NT2/D1 (cell line): ENCODE results near the gene C2CD2L.

Source experiments
- SUZ12 ChIP-seq: IDR thresholded peaks from 2 replicates; pipeline ENCODE4 v1.6.1; 2011; ENCODE audit not compliant: insufficient read length, insufficient read depth; ENCODE audit errors: extremely low read depth
- YY1 ChIP-seq: IDR thresholded peaks from 2 replicates; pipeline ENCODE4 v1.6.1; 2011; ENCODE audit not compliant: insufficient read length, insufficient read depth
- ZNF274 ChIP-seq: IDR thresholded peaks from 2 replicates; pipeline ENCODE4 v1.6.1; 2011; ENCODE audit warnings: mild to moderate bottlenecking, low read depth, low read length

DNA sequence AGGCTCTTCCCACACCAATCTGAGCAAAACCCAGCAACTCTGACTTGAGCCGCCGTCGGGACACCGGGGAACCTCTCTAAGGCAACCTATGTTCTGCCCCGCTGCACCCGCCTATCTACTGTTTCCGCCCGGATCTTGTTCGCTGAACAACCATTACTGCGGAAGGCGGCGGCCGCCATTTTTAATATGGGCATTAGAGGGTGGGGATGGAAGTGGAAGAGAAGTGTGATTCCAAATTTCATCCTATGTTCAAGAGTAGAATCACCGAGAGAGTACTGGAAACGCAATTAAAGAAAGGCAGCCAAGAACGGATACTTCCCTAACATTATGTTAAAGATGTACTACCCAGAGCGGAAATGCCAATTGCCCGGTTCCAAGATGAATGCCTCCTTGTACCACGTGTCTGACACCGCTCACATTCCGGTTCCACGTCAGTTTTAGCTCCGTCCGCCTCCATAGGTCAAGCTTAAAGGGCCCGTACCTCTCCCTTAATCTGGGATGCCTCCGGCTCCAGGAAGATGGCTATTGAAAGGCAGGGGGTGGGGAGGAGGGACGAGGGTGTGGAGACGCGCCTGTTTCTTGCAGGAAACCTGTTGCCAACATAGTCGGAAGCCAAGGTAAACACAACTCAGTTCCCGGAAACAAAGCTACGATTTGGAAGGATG lies 5.3 kb upstream of the C2CD2L start, which contains the start of gene DPAGT1:
- TF ChIP-seq YY1 (peak; percentile 99), ZNF274 (no peak), SUZ12 (no peak)
